Right renal cortex interstitium (tissue), 3 donors: ENCODE measurements around the gene IGFBP6. TPM values are rescaled to one million over a fixed set of nuclear protein-coding genes. Genes with fewer than 3 reads are reported as not detected.

Source experiments
- polyA plus RNA-seq, 3 donors: library from polyadenylated mRNA; unstranded; fragments of 120-200 nt; gene quantifications; one replicate each; pipeline ENCODE4 v1.2.1, GENCODE V29; 2013; ENCODE audit not compliant: insufficient read length in 3 of 3

Gene IGFBP6
- polyA plus RNA-seq, 3 donors: 12.2 to 12.8 (median 12.4) TPM

Other genes starting within 250 kb of the IGFBP6 start
- not detected for gene KRT78, start 248.7 kb upstream of the IGFBP6 start, polyA plus RNA-seq
- gene KRT8, start 192.6 kb upstream of the IGFBP6 start, polyA plus RNA-seq: 100 to 1,000 TPM; 214 to 309 (median 270) TPM
- gene KRT18, start 148.5 kb upstream of the IGFBP6 start, polyA plus RNA-seq: 100 to 1,000 TPM; 155 to 179 (median 172) TPM
- gene EIF4B, start 91.2 kb upstream of the IGFBP6 start, polyA plus RNA-seq: 100 to 1,000 TPM; 526 to 581 (median 533) TPM
- gene TNS2, start 47.6 kb upstream of the IGFBP6 start, polyA plus RNA-seq: 10 to 100 TPM; 66.1 to 78.2 (median 76.8) TPM
- gene SPRYD3, start 18.3 kb upstream of the IGFBP6 start, polyA plus RNA-seq: 10 to 100 TPM; 17.1 to 19.2 (median 18.0) TPM
- 1 to 10 TPM; 1.2 to 1.6 (median 1.4) TPM for gene SOAT2, start 5.8 kb downstream of the IGFBP6 start, polyA plus RNA-seq
- gene ZNF740, start 83.1 kb downstream of the IGFBP6 start, polyA plus RNA-seq: 10 to 100 TPM; 75.1 to 81.8 (median 78.8) TPM
- gene CSAD, start 83.3 kb downstream of the IGFBP6 start, polyA plus RNA-seq: 10 to 100 TPM; 28.9 to 34.0 (median 31.1) TPM
- 1 to 10 TPM in 1 of 3 donors, under 1 TPM in 2; 0.88 to 1.3 (median 0.96) TPM for gene ITGB7, start 109.6 kb downstream of the IGFBP6 start, polyA plus RNA-seq
- gene RARG, start 134.5 kb downstream of the IGFBP6 start, polyA plus RNA-seq: 10 to 100 TPM; 28.1 to 33.5 (median 32.3) TPM
- 1 to 10 TPM; 8.0 to 9.4 (median 9.4) TPM for gene ESPL1, start 170.6 kb downstream of the IGFBP6 start, polyA plus RNA-seq
- 100 to 1,000 TPM; 817 to 897 (median 885) TPM for gene PFDN5, start 197.9 kb downstream of the IGFBP6 start, polyA plus RNA-seq
- 10 to 100 TPM; 47.2 to 53.6 (median 48.8) TPM for gene MYG1, start 202.0 kb downstream of the IGFBP6 start, polyA plus RNA-seq
- 10 to 100 TPM; 69.0 to 85.4 (median 72.3) TPM for gene AAAS, start 223.9 kb downstream of the IGFBP6 start, polyA plus RNA-seq
- under 1 TPM; 0.10 to 0.32 (median 0.16) TPM for gene SP7, start 238.7 kb downstream of the IGFBP6 start, polyA plus RNA-seq